Activated T-cell treated with anti-CD3 and anti-CD28 coated beads, Interleukin-2, amount 50 U/mL, for 4 hours (primary cell): ENCODE data around the gene MUC6. TPM values are rescaled to one million over a fixed set of nuclear protein-coding genes. Genes with fewer than 3 reads are reported as not detected.

Experiments used
- ATAC-seq, 2 donors: fragments of 200-7000 bp; cut with Tn5 transposase; one replicate each; pipeline ENCODE4 v1.10.0; 2021
- DNase-seq: peaks from one replicate; pipeline ENCODE4 v3.0.0-alpha.2; 2020
- H3K27me3 Mint-ChIP-seq: one replicate; pipeline ENCODE4 v1.8.0; 2021; ENCODE audit warnings: low read depth, mixed read lengths
- H3K36me3 Mint-ChIP-seq: one replicate; pipeline ENCODE4 v1.8.0; 2022; ENCODE audit warnings: mixed read lengths; ENCODE audit not compliant: insufficient read depth
- H3K4me1 Mint-ChIP-seq: one replicate; pipeline ENCODE4 v1.8.0; 2021; ENCODE audit warnings: low read depth, mixed read lengths
- H3K4me3 Mint-ChIP-seq: one replicate; pipeline ENCODE4 v1.8.0; 2021; ENCODE audit warnings: mild to moderate bottlenecking, moderate library complexity, mixed read lengths
- H3K9me3 Mint-ChIP-seq: one replicate; pipeline ENCODE4 v1.8.0; 2021; ENCODE audit warnings: mixed read lengths
- total RNA-seq, 3 donors: library from RNA; stranded (reverse); gene quantifications; one replicate each; pipeline ENCODE4 v1.2.1, GENCODE V29; 2021

The MUC6 gene
- total RNA-seq, 3 donors from 2014 or later, result 0.30 TPM; not detected in 2

DNA sequence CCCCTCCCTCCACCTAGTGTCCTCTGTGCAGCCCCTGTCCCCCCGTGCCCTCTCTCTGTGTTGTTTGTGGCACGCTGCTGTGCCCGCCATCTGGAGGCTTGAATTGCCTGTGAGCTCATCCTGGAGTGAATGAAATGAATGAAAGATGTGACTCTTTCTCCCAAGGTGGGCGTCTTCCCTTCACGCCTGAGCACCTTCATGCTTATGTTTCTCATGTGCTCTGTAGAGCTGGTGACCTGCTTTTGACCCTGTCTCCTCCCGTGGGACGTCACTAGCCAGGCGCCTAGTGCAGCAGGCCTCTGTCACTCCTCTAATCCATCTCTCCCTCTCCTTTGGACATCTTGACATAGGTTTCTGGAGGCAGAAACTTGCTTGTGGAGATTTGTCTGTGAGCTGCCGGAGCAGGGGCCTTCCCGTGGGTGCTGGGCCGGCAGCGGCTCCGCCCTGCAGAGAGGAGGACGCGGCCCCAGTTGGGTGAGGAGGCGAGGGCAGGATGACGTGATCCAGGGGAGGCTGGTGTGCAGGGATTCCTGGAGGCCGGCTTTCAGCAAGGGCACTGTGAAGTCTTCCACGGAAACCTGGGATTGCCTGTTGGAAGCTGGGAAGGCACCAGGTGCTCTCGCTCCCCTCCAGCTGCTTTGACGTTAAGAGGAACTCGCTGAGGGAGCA lies 40.6 kb downstream of the MUC6 start:
- H3K36me3 Mint-ChIP-seq, result peaks cover 29% of the 10 kb centered on the region
- H3K27me3 Mint-ChIP-seq, result no peaks in the 10 kb centered on the region
- DNase-seq (no peak), ATAC-seq (no peak)
- no peak overlapping the region for H3K4me3 Mint-ChIP-seq
- peaks cover 10% of the 10 kb centered on the region for H3K4me1 Mint-ChIP-seq
- H3K9me3 Mint-ChIP-seq, result peaks cover 4% of the 10 kb centered on the region

DNA sequence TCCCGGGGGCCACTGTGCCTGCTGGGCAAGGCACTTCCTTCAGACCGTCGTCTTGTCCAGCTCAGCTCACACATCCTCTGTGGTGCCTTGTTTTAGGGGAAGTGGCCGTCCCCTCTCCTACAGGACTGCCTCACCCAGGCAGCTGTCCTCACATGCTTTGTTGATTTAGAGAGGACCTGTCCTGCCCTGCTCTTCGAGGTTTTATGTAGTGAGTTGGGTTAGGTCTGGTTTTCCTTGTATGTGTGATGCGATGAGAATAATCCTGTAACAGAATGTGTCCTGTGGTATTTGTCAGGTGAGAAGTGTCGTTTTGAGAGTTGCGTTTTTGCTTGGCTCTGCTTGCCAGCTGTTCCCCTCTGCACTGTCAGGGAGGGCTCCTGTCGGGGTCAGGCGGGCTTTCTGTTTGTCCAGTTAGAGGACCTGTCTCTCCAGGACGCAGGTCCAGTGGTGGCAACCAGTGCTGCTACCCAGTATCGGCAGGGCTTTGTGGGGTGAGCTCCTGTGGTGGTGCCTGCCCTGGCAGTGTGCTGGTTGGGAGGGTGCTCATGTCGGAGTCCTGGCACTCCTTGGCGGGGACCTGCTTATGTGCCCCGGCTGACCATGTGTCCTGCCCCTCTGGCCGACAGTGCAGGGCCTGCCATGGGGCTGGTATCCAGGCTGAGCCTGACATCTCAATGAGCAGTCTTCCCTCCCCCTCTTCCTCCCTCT lies 41.3 kb downstream of the MUC6 start:
- Mint-ChIP-seq H3K4me3 (no peak overlapping the region), H3K27me3 (no peaks in the 10 kb centered on the region), H3K36me3 (peaks cover 24% of the 10 kb centered on the region), H3K4me1 (peaks cover 10% of the 10 kb centered on the region), H3K9me3 (peaks cover 4% of the 10 kb centered on the region)
- no peak for ATAC-seq
- DNase-seq, result no peak

DNA sequence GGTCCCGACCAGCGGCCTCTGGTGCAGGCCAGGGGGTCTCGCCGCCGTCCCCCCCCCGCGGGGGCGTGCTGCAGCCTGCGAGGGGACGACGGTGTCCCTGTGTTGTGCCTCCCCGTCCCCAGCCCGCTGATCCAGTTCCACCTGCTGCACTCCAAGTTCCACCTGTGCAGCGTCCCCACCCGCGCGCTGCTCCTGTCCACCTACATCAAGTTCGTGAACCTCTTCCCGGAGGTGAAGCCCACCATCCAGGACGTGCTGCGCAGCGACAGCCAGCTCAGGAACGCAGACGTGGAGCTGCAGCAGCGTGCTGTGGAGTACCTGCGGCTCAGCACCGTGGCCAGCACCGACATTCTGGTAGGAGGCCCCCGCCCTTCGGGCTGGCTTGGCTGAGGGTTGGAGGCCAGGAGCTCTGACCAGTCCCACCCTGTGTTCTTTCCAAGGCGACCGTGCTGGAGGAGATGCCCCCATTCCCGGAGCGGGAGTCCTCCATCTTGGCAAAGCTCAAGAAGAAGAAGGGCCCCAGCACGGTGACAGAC lies 42.8 kb downstream of the MUC6 start:
- peaks cover 4% of the 10 kb centered on the region for H3K9me3 Mint-ChIP-seq
- no peaks in the 10 kb centered on the region for H3K27me3 Mint-ChIP-seq
- H3K4me1 Mint-ChIP-seq, result peaks cover 10% of the 10 kb centered on the region
- no peak overlapping the region for H3K4me3 Mint-ChIP-seq
- ATAC-seq, result no peak
- H3K36me3 Mint-ChIP-seq, result peaks cover 25% of the 10 kb centered on the region
- no peak for DNase-seq

DNA sequence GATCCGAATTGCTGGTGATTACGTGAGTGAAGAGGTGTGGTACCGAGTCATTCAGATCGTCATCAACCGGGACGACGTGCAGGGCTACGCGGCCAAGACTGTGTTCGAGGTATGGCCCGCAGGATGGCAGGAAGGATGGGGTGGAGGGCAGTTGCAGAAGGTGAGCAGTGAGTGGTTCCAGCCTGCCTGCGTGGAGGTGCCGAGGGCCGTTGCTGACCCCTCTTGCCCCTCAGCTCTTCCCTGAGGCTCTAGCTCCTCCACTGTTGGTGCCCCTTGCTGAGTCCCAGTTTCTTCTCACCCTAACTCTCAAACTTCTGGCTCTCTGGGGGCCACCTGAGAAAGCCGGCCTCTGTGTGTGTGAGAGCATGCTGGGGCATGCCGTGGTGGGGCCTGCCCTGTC lies 43.9 kb downstream of the MUC6 start:
- peaks cover 29% of the 10 kb centered on the region for H3K36me3 Mint-ChIP-seq
- H3K27me3 Mint-ChIP-seq, result no peaks in the 10 kb centered on the region
- H3K9me3 Mint-ChIP-seq, result peaks cover 4% of the 10 kb centered on the region
- peaks cover 10% of the 10 kb centered on the region for H3K4me1 Mint-ChIP-seq
- no peak for DNase-seq
- no peak for ATAC-seq
- no peak overlapping the region for H3K4me3 Mint-ChIP-seq

DNA sequence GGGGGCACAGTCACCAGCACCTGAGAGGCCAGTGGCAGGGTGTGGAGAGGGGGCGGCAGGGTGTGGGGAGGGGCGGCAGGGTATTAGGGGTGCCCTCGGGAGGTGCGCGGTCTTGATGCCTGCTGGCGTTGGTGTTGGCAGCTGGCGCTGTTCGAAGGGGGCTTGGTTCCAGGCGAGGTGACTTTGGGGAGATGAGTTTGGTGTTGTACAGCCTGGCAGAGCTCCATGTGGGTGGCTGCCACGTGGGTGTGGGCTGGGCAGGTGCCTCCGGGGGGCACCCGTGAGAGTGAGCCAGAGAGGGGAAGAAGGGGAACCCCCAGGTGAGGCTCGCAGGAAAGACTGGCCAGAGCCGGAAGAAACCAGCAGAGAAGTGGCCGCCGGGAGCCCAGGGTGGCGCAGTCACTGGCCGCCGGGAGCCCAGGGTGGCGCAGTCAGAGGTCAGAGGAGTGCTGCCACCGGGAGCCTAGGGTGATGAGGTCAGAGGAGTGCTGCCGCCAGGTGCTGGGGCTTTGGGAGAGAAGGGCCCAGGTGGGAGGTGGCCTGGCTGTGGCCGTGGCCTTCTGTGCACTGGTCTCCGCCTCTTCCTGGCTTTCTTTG lies 44.7 kb downstream of the MUC6 start:
- H3K4me3 Mint-ChIP-seq, result no peak overlapping the region
- peaks cover 29% of the 10 kb centered on the region for H3K36me3 Mint-ChIP-seq
- peaks cover 4% of the 10 kb centered on the region for H3K9me3 Mint-ChIP-seq
- DNase-seq (no peak), ATAC-seq (no peak)
- no peaks in the 10 kb centered on the region for H3K27me3 Mint-ChIP-seq
- H3K4me1 Mint-ChIP-seq, result peaks cover 10% of the 10 kb centered on the region

DNA sequence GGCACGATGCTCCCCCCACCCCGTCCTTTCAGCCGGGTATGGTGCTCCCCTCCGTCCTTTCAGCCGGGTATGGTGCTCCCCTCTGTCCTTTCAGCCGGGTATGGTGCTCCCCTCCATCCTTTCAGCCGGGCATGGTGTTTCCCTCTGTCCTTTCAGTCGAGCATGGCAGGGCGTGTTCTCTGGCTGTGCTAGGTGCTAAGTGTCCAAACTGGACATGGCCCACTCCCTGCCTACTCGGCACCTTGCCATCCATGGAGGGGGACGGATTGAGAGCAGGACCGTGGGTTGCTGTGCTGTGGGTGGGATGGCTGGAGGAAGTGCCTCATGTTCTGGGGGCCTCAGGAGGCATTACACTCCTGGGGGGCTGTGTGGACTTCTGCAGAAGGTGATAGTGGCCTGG lies 45.5 kb downstream of the MUC6 start:
- peaks cover 25% of the 10 kb centered on the region for H3K36me3 Mint-ChIP-seq
- H3K4me1 Mint-ChIP-seq, result peaks cover 7% of the 10 kb centered on the region
- ATAC-seq (no peak), DNase-seq (no peak)
- no peaks in the 10 kb centered on the region for H3K27me3 Mint-ChIP-seq
- no peak overlapping the region for H3K4me3 Mint-ChIP-seq
- H3K9me3 Mint-ChIP-seq, result peaks cover 4% of the 10 kb centered on the region

DNA sequence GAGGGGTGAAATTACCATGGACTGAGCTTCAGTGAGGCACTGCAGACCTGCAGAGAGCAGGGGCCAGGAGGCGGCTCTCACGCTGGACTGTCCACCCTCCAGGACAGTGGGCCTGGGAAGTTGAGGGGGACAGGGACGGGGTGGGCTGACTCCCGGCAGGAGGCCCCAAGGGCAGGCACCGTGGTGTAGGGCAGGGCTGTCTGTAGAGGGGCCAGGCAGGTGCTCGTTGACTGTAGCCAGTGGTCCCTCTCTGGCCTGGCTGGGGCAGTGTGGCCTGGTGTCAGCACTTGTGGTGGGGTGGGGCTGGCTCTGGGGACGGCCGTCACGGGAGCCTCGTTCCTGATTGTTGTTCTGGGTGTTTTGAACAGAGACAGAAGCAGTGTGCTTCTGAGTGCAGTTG lies 46.4 kb downstream of the MUC6 start:
- Mint-ChIP-seq H3K36me3 (peaks cover 18% of the 10 kb centered on the region), H3K27me3 (no peaks in the 10 kb centered on the region), H3K4me3 (no peak overlapping the region), H3K4me1 (peaks cover 3% of the 10 kb centered on the region), H3K9me3 (peaks cover 2% of the 10 kb centered on the region)
- DNase-seq, result no peak
- no peak for ATAC-seq

DNA sequence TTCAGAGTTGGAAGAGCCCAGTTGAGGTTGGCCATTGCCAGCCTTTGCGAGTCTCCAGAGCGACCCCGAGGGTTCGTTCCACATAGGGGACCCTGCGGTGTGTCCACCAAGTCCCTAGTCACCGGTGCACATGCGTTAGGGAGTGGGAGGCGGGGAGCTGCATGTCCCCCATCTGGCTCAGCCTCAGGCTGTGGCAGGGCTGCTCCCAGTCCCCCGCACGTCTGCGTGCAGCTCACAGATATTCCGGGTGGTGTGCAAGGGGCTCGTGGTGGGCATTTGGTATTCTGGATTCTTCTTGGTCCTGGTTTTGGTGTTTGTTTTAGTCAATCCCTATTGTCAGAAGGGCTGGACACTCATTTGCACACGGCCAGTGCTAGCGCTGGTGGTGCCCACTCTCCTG lies 48.8 kb downstream of the MUC6 start:
- Mint-ChIP-seq H3K9me3 (no peaks in the 10 kb centered on the region), H3K27me3 (no peaks in the 10 kb centered on the region), H3K4me1 (no peaks in the 10 kb centered on the region), H3K36me3 (peaks cover 20% of the 10 kb centered on the region), H3K4me3 (no peak overlapping the region)
- ATAC-seq (no peak), DNase-seq (no peak)

DNA sequence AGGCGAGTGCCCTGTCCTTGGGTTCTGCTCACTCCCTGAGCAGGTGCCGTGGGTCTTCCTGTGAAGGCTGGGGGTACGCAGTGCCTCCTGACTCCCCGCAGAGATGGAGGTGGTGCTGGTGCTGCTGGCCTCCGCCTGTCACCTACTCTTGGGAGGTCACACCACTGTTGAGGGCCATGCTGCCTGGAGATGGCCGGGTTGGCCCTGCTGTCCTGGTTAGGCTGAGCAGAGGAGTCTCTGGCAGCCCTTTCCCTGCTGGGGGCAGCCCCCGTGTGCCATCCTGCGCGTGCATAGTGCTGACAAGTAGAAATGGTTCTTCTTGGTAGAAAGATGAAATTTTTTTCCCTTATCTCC lies 49.6 kb downstream of the MUC6 start:
- Mint-ChIP-seq H3K27me3 (no peaks in the 10 kb centered on the region), H3K9me3 (no peaks in the 10 kb centered on the region), H3K36me3 (peaks cover 17% of the 10 kb centered on the region), H3K4me3 (no peak overlapping the region), H3K4me1 (no peaks in the 10 kb centered on the region)
- ATAC-seq, result no peak
- no peak for DNase-seq

DNA sequence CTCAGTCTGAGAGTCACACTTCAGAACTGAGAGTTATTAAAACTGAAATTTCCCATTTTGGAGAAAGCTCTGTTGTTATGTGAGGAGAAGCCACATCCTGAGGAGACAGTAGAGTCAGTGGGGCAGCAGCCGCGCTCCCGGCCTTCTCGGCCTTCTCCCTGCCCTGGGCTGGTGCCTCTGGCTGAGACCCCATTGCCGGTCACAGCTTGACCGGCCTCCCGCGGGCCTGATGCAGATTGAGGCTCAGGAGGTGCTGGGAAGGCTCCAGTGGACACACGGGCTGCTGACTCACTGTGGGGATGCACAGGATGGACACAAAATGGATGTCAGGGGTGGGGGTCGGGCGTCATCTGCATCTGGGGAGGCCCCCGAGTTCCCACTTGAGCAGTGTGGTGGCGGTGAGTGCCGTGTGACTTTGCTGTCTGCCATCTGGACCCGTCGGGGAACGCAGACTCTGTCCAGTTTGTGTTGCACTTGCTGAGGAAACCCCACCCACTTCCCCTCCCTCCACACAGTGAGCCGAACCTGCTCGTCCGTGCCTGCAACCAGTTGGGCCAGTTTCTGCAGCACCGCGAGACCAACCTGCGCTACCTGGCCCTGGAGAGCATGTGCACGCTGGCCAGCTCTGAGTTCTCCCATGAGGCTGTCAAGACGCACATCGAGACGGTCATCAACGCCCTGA lies 50.1 kb downstream of the MUC6 start:
- DNase-seq (no peak), ATAC-seq (no peak)
- Mint-ChIP-seq H3K36me3 (peaks cover 17% of the 10 kb centered on the region), H3K9me3 (no peaks in the 10 kb centered on the region), H3K4me3 (no peak overlapping the region), H3K4me1 (no peaks in the 10 kb centered on the region), H3K27me3 (no peaks in the 10 kb centered on the region)

DNA sequence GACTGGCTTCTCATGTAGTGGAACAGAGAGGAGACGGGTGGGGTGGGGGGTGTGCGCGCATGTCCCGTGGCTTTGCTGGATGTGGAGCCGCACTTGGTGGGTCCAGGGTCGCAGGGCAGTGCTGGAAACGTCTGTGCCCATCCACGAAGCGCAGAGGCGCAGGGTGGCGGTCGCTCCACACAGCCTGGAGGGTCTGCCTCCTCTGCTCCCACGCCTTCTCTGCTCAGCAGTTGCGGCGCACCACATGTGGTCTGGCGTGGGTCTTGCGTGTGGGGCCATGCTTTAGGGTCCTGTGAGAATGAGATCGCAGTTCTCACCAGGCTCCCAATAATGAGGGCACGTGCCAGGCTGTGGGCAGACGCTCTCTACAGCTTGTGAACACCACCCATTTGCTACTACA lies 50.7 kb downstream of the MUC6 start:
- Mint-ChIP-seq H3K4me3 (no peak overlapping the region), H3K9me3 (no peaks in the 10 kb centered on the region), H3K36me3 (peaks cover 14% of the 10 kb centered on the region), H3K4me1 (no peaks in the 10 kb centered on the region), H3K27me3 (no peaks in the 10 kb centered on the region)
- DNase-seq (no peak), ATAC-seq (no peak)

DNA sequence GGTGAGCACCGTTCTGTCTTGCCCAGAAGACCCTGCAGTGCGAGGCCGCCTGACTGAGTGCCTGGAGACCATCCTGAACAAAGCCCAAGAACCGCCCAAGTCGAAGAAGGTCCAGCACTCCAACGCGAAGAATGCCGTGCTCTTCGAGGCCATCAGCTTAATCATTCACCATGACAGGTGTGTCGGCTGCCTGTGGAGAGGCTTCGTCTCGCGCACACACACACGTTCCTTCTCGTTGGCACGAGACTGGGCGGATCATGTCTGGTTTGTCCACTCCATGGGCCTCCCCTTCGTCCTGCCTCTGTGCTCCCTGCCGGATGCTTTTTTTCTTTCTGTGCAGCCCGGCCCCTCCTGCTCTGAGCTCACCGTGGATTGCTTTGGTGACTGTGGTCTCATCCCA lies 51.1 kb downstream of the MUC6 start:
- ATAC-seq (no peak), DNase-seq (no peak)
- no peaks in the 10 kb centered on the region for H3K27me3 Mint-ChIP-seq
- peaks cover 14% of the 10 kb centered on the region for H3K36me3 Mint-ChIP-seq
- no peaks in the 10 kb centered on the region for H3K9me3 Mint-ChIP-seq
- H3K4me3 Mint-ChIP-seq, result no peak overlapping the region
- H3K4me1 Mint-ChIP-seq, result no peaks in the 10 kb centered on the region

DNA sequence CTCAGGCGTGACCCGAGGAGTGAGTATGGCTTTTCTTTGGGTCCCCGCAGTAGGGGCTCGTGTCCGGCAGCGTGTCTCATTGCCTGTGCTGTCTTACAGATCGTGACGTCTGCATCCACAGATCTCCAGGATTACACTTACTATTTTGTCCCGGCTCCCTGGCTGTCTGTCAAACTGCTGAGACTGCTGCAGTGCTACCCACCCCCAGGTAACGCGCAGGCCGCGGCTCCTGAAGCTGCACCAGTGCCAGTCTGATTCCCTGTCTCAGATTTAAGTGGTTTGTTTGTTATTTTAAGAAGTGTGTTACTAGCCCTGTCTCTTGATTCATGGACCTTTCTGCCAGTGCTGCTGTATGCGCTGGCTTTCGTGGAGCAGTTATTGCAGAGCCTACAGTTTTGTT lies 52.0 kb downstream of the MUC6 start:
- Mint-ChIP-seq H3K4me3 (no peak overlapping the region), H3K9me3 (no peaks in the 10 kb centered on the region), H3K27me3 (no peaks in the 10 kb centered on the region), H3K36me3 (peaks cover 14% of the 10 kb centered on the region), H3K4me1 (no peaks in the 10 kb centered on the region)
- ATAC-seq (no peak), DNase-seq (no peak)

DNA sequence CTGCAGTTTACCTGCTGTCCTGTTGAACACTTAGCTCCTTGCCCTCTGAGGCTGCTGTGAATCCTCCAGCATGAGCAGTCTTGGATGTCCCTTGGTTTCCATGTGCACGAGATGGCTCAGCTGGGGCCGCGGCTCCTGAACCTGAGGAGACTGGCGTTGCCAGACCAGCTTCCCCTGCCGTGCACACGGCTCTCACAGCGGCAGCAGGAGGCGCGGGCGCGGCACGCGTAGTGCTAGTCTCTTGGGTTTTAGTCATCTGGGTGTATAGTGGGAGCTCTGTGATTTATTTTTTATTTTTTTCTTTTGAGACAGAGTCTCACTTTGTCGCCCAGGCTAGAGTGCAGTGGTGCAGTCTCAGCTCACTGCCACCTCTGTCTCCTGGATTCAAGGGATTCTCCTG lies 54.8 kb downstream of the MUC6 start:
- H3K36me3 Mint-ChIP-seq, result peaks cover 10% of the 10 kb centered on the region
- no peaks in the 10 kb centered on the region for H3K4me1 Mint-ChIP-seq
- H3K9me3 Mint-ChIP-seq, result no peaks in the 10 kb centered on the region
- no peak overlapping the region for H3K4me3 Mint-ChIP-seq
- ATAC-seq (no peak), DNase-seq (no peak)
- no peaks in the 10 kb centered on the region for H3K27me3 Mint-ChIP-seq
